Nephron progenitor cell (in vitro differentiated cells): ENCODE data around the gene CCDC70.
A peak's percentile ranks its signal among the peaks of the same experiment; 100 is the strongest.

ENCODE experiments used
- DNase-seq: peaks from one replicate; pipeline ENCODE4 v3.0.0; 2021
- H3K27ac Mint-ChIP-seq: 2 replicates; pipeline ENCODE4 v1.8.0; 2021; ENCODE audit warnings: mild to moderate bottlenecking, moderate library complexity, mixed read lengths
- H3K27me3 Mint-ChIP-seq: 2 replicates; pipeline ENCODE4 v1.8.0; 2021; ENCODE audit warnings: mild to moderate bottlenecking, low read depth, mixed read lengths; ENCODE audit not compliant: poor library complexity
- H3K36me3 Mint-ChIP-seq: 2 replicates; pipeline ENCODE4 v1.8.0; 2021; ENCODE audit warnings: low read depth, mixed read lengths
- H3K4me1 Mint-ChIP-seq: 2 replicates; pipeline ENCODE4 v1.8.0; 2021; ENCODE audit warnings: mixed read lengths
- H3K4me3 Mint-ChIP-seq: 2 replicates; pipeline ENCODE4 v1.8.0; 2021; ENCODE audit warnings: mild to moderate bottlenecking, moderate library complexity, mixed read lengths
- H3K9me3 Mint-ChIP-seq: 2 replicates; pipeline ENCODE4 v1.8.0; 2021; ENCODE audit warnings: mild to moderate bottlenecking, moderate library complexity, mixed read lengths
- CTCF ChIP-seq: fragments of 200-600 bp; sonication (generic); IDR thresholded peaks from 2 replicates; pipeline ENCODE4 v1.5.0; 2021; ENCODE audit warnings: antibody characterized with exemption

CCDC70 gene

GRCh38 chr13:51861723-51862300, at the start of gene CCDC70:
CCDC70 (plus strand) TSS chr13:51861969; CDS start chr13:51865412, 3,443 bp downstream.
- Mint-ChIP-seq H3K9me3 (no peaks in the 10 kb centered on the region), H3K4me3 (no peak within 1 kb of the TSS), H3K27me3 (peaks cover 3% of the 10 kb centered on the region), H3K36me3 (no peaks in the 10 kb centered on the region), H3K27ac (peak within 1 kb of the TSS; percentile 2), H3K4me1 (peaks cover 10% of the 10 kb centered on the region)
- DNase-seq, result no peak
- TF ChIP-seq CTCF, result no peak

- no peak for TF ChIP-seq CTCF
- Mint-ChIP-seq H3K9me3 (no peaks in the 10 kb centered on the region), H3K36me3 (no peaks in the 10 kb centered on the region), H3K27me3 (peaks cover 17% of the 10 kb centered on the region), H3K4me1 (peaks cover 34% of the 10 kb centered on the region), H3K27ac (no peak overlapping the region), H3K4me3 (no peak overlapping the region)
- no peak for DNase-seq
These were observed 47.7 kb upstream of the CCDC70 start for GRCh38 chr13:51814071-51814470.

GRCh38 chr13:51814825-51815650, 46.7 kb upstream of the CCDC70 start:
- TF ChIP-seq CTCF, result peak; percentile 71
- Mint-ChIP-seq H3K9me3 (no peaks in the 10 kb centered on the region), H3K27ac (no peak overlapping the region), H3K4me1 (peaks cover 38% of the 10 kb centered on the region), H3K4me3 (no peak overlapping the region), H3K36me3 (no peaks in the 10 kb centered on the region), H3K27me3 (peaks cover 22% of the 10 kb centered on the region)
- peak; percentile 71 for DNase-seq

- no peak for TF ChIP-seq CTCF
- H3K4me3 Mint-ChIP-seq, result no peak overlapping the region
- H3K27ac Mint-ChIP-seq, result no peak overlapping the region
- peaks cover 23% of the 10 kb centered on the region for H3K27me3 Mint-ChIP-seq
- H3K4me1 Mint-ChIP-seq, result peaks cover 38% of the 10 kb centered on the region
- no peaks in the 10 kb centered on the region for H3K9me3 Mint-ChIP-seq
- H3K36me3 Mint-ChIP-seq, result no peaks in the 10 kb centered on the region
- no peak for DNase-seq
These were observed 45.9 kb upstream of the CCDC70 start for GRCh38 chr13:51815848-51816247.

- TF ChIP-seq CTCF, result no peak
- no peak overlapping the region for H3K4me3 Mint-ChIP-seq
- peaks cover 26% of the 10 kb centered on the region for H3K27me3 Mint-ChIP-seq
- peaks cover 33% of the 10 kb centered on the region for H3K4me1 Mint-ChIP-seq
- no peak for DNase-seq
- H3K27ac Mint-ChIP-seq, result no peak overlapping the region
- H3K9me3 Mint-ChIP-seq, result no peaks in the 10 kb centered on the region
- H3K36me3 Mint-ChIP-seq, result no peaks in the 10 kb centered on the region
These were observed 45.0 kb upstream of the CCDC70 start for GRCh38 chr13:51816604-51817249.
